Occipital lobe (tissue), 2 donors: ENCODE data around the gene DBR1. TPM values are rescaled to one million over a fixed set of nuclear protein-coding genes. Genes with fewer than 3 reads are reported as not detected.

Experiments used
- DNase-seq: peaks from one replicate; lab custom pipeline; 2025; lab: John Stamatoyannopoulos, UW
- total RNA-seq: library from RNA; depleted of rRNA; stranded (reverse); fragments of >200 nt; gene quantifications from one replicate; pipeline ENCODE4 v1.2.3, GENCODE V29; 2014

Gene DBR1
- 38.8 TPM for total RNA-seq

GRCh38 chr3:138174421-138175131, at the start of gene DBR1:
Gene DBR1 (minus strand): TSS chr3:138174921. CDS start chr3:138174795, 126 bp downstream.
- DNase-seq, result peak; percentile 81

GRCh38 chr3:138222942-138223287, 48.2 kb upstream of the DBR1 start:
- DNase-seq, result no peak

GRCh38 chr3:138222131-138222941, 47.6 kb upstream of the DBR1 start:
- DNase-seq, result no peak

GRCh38 chr3:138220788-138221187, 46.1 kb upstream of the DBR1 start:
- no peak for DNase-seq

- no peak for DNase-seq
Observed at GRCh38 chr3:138220242-138220641, 45.5 kb upstream of the DBR1 start.

- no peak for DNase-seq
Observed at GRCh38 chr3:138219255-138219654, 44.5 kb upstream of the DBR1 start.

- DNase-seq, result no peak
Observed at GRCh38 chr3:138213398-138214085, 38.8 kb upstream of the DBR1 start.

- DNase-seq, result no peak
Observed at GRCh38 chr3:138210528-138210927, 35.8 kb upstream of the DBR1 start.

- DNase-seq, result no peak
Observed at GRCh38 chr3:138206196-138206595, 31.5 kb upstream of the DBR1 start.

- no peak for DNase-seq
Observed at GRCh38 chr3:138205527-138205926, 30.8 kb upstream of the DBR1 start.

- no peak for DNase-seq
Observed at GRCh38 chr3:138203938-138204337, 29.2 kb upstream of the DBR1 start.

GRCh38 chr3:138202945-138203701, 28.4 kb upstream of the DBR1 start:
- no peak for DNase-seq

- no peak for DNase-seq
Observed at GRCh38 chr3:138200424-138200823, 25.7 kb upstream of the DBR1 start.

GRCh38 chr3:138199851-138200250, 25.1 kb upstream of the DBR1 start:
- DNase-seq, result no peak

GRCh38 chr3:138197524-138197923, 22.8 kb upstream of the DBR1 start:
- DNase-seq, result no peak

GRCh38 chr3:138197058-138197457, 22.3 kb upstream of the DBR1 start:
- no peak for DNase-seq

- DNase-seq, result no peak
Observed at GRCh38 chr3:138196023-138196422, 21.3 kb upstream of the DBR1 start.

- DNase-seq, result no peak
Observed at GRCh38 chr3:138195481-138195880, 20.8 kb upstream of the DBR1 start.

- no peak for DNase-seq
Observed at GRCh38 chr3:138188013-138188730, 13.5 kb upstream of the DBR1 start.

GRCh38 chr3:138187296-138188012, 12.7 kb upstream of the DBR1 start, which contains the start of gene ARMC8:
Gene ARMC8 (plus strand): TSS chr3:138187301. CDS start chr3:138187555, 254 bp downstream.
- DNase-seq, result peak; percentile 90
